AG04449 (cell line): Measurements from ENCODE around the gene CPAMD8.
A peak's percentile ranks its signal among the peaks of the same experiment; 100 is the strongest.

ENCODE experiments used
- CTCF ChIA-PET: fragments of 350-600 bp; formaldehyde crosslinking; extraction: SDS; loops from one replicate; lab custom pipeline; 2021; ENCODE audit warnings: antibody characterized with exemption; lab: Yijun Ruan, JAX
- POLR2A ChIA-PET: fragments of 400-600, 350-600 bp; formaldehyde crosslinking; extraction: SDS; loops from one replicate; lab custom pipeline; 2020; ENCODE audit warnings: antibody characterized with exemption, inconsistent platforms; lab: Yijun Ruan, JAX
- DNase-seq: peaks from one replicate; pipeline ENCODE4 v3.0.0-alpha.2; 2010; ENCODE audit warnings: low read depth, low spot score
- H3K4me3 ChIP-seq: 2 replicates; pipeline ENCODE4 v1.5.1; 2011; ENCODE audit warnings: low read depth, mild to moderate bottlenecking, control low read depth, low read length
- CTCF ChIP-seq: IDR thresholded peaks from one replicate; pipeline ENCODE4 v1.5.1; 2011; ENCODE audit warnings: mild to moderate bottlenecking, moderate library complexity, low read length, control low read depth, inconsistent platforms; ENCODE audit not compliant: insufficient read depth; ENCODE audit errors: missing control alignments

CPAMD8 gene

GRCh38 chr19:16921766-16922591, 104.6 kb downstream of the CPAMD8 start:
- TF ChIP-seq CTCF: no peak
- H3K4me3 ChIP-seq: no peak overlapping the region
- DNase-seq: no peak
- POLR2A ChIA-PET: no interaction called here
- CTCF ChIA-PET: no interaction called here

- ChIA-PET POLR2A (no interaction called here), CTCF (no interaction called here)
- no peak for TF ChIP-seq CTCF
- peak; percentile 33 for DNase-seq
- H3K4me3 ChIP-seq: no peak overlapping the region
These were observed 105.6 kb downstream of the CPAMD8 start for GRCh38 chr19:16920816-16921529.

- no peak for DNase-seq
- POLR2A ChIA-PET: no interaction called here
- no peak for TF ChIP-seq CTCF
- H3K4me3 ChIP-seq: no peak overlapping the region
- CTCF ChIA-PET: no interaction called here
These were observed 107.1 kb downstream of the CPAMD8 start for GRCh38 chr19:16919496-16919895.

- CTCF ChIA-PET: no interaction called here
- POLR2A ChIA-PET: no interaction called here
These were observed 109.2 kb downstream of the CPAMD8 start for GRCh38 chr19:16917401-16917800.

GRCh38 chr19:16915734-16916133, 110.9 kb downstream of the CPAMD8 start:
- no peak for DNase-seq
- TF ChIP-seq CTCF: no peak
- ChIA-PET POLR2A (no interaction called here), CTCF (no interaction called here)
- no peak overlapping the region for H3K4me3 ChIP-seq

More at GRCh38 chr19:16917401-16917800, 109.2 kb downstream of the CPAMD8 start:
- no peak overlapping the region for H3K4me3 ChIP-seq
- no peak for TF ChIP-seq CTCF
- DNase-seq: no peak

- POLR2A ChIA-PET: no interaction called here
- DNase-seq: no peak
These were observed 111.5 kb downstream of the CPAMD8 start for GRCh38 chr19:16915135-16915534.

More at GRCh38 chr19:16915135-16915534, 111.5 kb downstream of the CPAMD8 start:
- TF ChIP-seq CTCF: no peak
- no peak overlapping the region for H3K4me3 ChIP-seq
- CTCF ChIA-PET: no interaction called here
